ENCODE data around the gene CDK19.
"Not testable (repeated sequence)": the region's sequence is repeated elsewhere in the genome, so short reads cannot be mapped to it uniquely, and the experiment has no call there.

CDK19 gene

GRCh38 chr6:110813338-110814101 is 1.7 kb downstream of the CDK19 start:
- no peak for DNase-seq (ENCODE audit: low read depth in 2 of 2)

GRCh38 chr6:110812719-110813118 is 2.5 kb downstream of the CDK19 start:
- DNase-seq (ENCODE audit: low read depth in 2 of 2) = no peak

- no peak for DNase-seq (ENCODE audit: low read depth in 2 of 2)
Observed at GRCh38 chr6:110810896-110811586, 4.2 kb downstream of the CDK19 start.

- no peak for DNase-seq (ENCODE audit: low read depth in 2 of 2)
Observed at GRCh38 chr6:110809792-110810191, 5.5 kb downstream of the CDK19 start.

- DNase-seq (ENCODE audit: low read depth in 2 of 2) = not testable (repeated sequence)
Observed at GRCh38 chr6:110802175-110802574, 13.1 kb downstream of the CDK19 start.

GRCh38 chr6:110800839-110801196 is 14.5 kb downstream of the CDK19 start:
- no peak for DNase-seq (ENCODE audit: low read depth in 2 of 2)

GRCh38 chr6:110800196-110800838 is 15.0 kb downstream of the CDK19 start:
- no peak for DNase-seq (ENCODE audit: low read depth in 2 of 2)

GRCh38 chr6:110799655-110800054 is 15.6 kb downstream of the CDK19 start:
- DNase-seq (ENCODE audit: low read depth in 2 of 2) = no peak

GRCh38 chr6:110799189-110799588 is 16.1 kb downstream of the CDK19 start:
- DNase-seq (ENCODE audit: low read depth in 2 of 2) = no peak

GRCh38 chr6:110795271-110795670 is 20.0 kb downstream of the CDK19 start:
- no peak for DNase-seq (ENCODE audit: low read depth in 2 of 2)

GRCh38 chr6:110786696-110787095 is 28.6 kb downstream of the CDK19 start:
- no peak for DNase-seq (ENCODE audit: low read depth in 2 of 2)

- no peak for DNase-seq (ENCODE audit: low read depth in 2 of 2)
Observed at GRCh38 chr6:110786271-110786670, 29.0 kb downstream of the CDK19 start.

GRCh38 chr6:110784610-110784979 is 30.7 kb downstream of the CDK19 start:
- no peak for DNase-seq (ENCODE audit: low read depth in 2 of 2)

GRCh38 chr6:110781522-110782214 is 33.6 kb downstream of the CDK19 start:
- DNase-seq (ENCODE audit: low read depth in 2 of 2) = no peak

- no peak for DNase-seq (ENCODE audit: low read depth in 2 of 2)
Observed at GRCh38 chr6:110778333-110778732, 36.9 kb downstream of the CDK19 start.

- DNase-seq (ENCODE audit: low read depth in 2 of 2) = no peak
Observed at GRCh38 chr6:110777636-110778035, 37.6 kb downstream of the CDK19 start.

GRCh38 chr6:110776413-110776812 is 38.9 kb downstream of the CDK19 start:
- no peak for DNase-seq (ENCODE audit: low read depth in 2 of 2)

- no peak for DNase-seq (ENCODE audit: low read depth in 2 of 2)
Observed at GRCh38 chr6:110769923-110770322, 45.3 kb downstream of the CDK19 start.

- no peak for DNase-seq (ENCODE audit: low read depth in 2 of 2)
Observed at GRCh38 chr6:110768057-110768456, 47.2 kb downstream of the CDK19 start.

GRCh38 chr6:110761371-110761770 is 53.9 kb downstream of the CDK19 start:
- DNase-seq (ENCODE audit: low read depth in 2 of 2) = no peak

- DNase-seq (ENCODE audit: low read depth in 2 of 2) = no peak
Observed at GRCh38 chr6:110760589-110760988, 54.7 kb downstream of the CDK19 start.

- DNase-seq (ENCODE audit: low read depth in 2 of 2) = not testable (repeated sequence)
Observed at GRCh38 chr6:110760098-110760497, 55.2 kb downstream of the CDK19 start.

Measured in stimulated activated CD4-positive, alpha-beta T cell treated with anti-CD3 and anti-CD28 coated beads, Interleukin-4, amount 100 ng/mL, for 48 hours (primary cell).